ENCODE data around the gene GNE. TPM values are rescaled to one million over a fixed set of nuclear protein-coding genes. Genes with fewer than 3 reads are reported as not detected.
"Not testable (repeated sequence)": the region's sequence is repeated elsewhere in the genome, so short reads cannot be mapped to it uniquely, and the experiment has no call there.

Gene GNE
- total RNA-seq, 6 experiments from 2014 or later = 45.4 to 133 (median 76.5) TPM

DNA sequence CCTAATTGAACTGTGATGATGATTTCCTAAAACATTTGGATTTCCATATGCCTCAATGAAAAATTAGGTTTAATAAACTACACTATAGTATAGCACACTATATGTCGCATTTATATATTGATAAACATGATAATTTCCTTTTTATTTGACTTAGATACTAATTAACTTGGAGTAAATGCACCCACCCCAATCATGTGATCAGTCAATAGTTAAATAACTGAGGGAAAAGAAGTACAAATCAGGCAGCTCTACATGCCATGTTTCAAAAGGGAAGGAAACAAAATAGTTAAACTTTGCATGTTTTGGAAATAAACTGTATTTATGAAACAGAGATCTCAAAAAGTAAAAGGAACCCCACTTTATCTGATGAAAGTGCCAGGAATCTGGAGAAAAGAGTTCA lies 18.0 kb upstream of the GNE start:
- WGBS (ENCODE audit: insufficient coverage, low coverage, low lambda C conversion rate, missing lambda C conversion rate) = 27% methylated on average over 1 of the region's 1 CpG
- ATAC-seq (peak; percentile 31 to 59 (median 42)), DNase-seq (no peak)
- Histone ChIP-seq H3K27ac (peak overlapping the region in 2 of 3 donors; percentile 48 to 61), H3K36me3 (no peaks in the 10 kb centered on the region), H3K9me3 (no peaks in the 10 kb centered on the region), H3K4me3 (peak overlapping the region; percentile 30 to 56 (median 53)), H3K27me3 (no peaks in the 10 kb centered on the region), H3K4me1 (peaks cover 0 to 8% (median 4%) of the 10 kb centered on the region in 4 donors)
- TF ChIP-seq POLR2A (IDR thresholded peaks at IDR 0.05) = no peak
- TF ChIP-seq, protein P1, sequence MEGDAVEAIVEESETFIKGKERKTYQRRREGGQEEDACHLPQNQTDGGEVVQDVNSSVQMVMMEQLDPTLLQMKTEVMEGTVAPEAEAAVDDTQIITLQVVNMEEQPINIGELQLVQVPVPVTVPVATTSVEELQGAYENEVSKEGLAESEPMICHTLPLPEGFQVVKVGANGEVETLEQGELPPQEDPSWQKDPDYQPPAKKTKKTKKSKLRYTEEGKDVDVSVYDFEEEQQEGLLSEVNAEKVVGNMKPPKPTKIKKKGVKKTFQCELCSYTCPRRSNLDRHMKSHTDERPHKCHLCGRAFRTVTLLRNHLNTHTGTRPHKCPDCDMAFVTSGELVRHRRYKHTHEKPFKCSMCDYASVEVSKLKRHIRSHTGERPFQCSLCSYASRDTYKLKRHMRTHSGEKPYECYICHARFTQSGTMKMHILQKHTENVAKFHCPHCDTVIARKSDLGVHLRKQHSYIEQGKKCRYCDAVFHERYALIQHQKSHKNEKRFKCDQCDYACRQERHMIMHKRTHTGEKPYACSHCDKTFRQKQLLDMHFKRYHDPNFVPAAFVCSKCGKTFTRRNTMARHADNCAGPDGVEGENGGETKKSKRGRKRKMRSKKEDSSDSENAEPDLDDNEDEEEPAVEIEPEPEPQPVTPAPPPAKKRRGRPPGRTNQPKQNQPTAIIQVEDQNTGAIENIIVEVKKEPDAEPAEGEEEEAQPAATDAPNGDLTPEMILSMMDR (IDR thresholded peaks at IDR 0.05) = no peak
- intact Hi-C loops (cut with DNase I) = no loop called here

DNA sequence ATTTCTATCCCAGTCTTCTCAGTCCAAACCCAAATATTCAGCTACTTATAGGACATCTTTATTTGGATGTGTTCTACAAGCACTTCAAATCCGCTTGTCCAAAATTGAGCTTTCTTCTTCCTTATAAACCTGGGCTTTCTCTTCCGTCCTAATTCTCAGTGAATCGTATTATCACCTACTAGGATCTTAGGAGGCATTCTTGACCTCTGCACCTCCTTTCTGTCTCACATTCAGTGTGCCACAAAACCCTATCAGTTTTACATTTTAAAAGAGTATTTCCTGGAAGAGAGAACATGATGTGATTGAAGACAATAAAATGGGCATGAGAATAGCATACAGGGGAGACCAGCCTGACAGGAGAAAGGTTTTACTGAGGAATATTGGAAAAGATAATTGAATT lies 16.8 kb upstream of the GNE start:
- intact Hi-C loops (cut with DNase I) = no loop called here
- WGBS (ENCODE audit: insufficient coverage, low coverage, low lambda C conversion rate, missing lambda C conversion rate) = 88% methylated on average over 3 of the region's 3 CpGs
- Histone ChIP-seq H3K4me3 (peak overlapping the region in 1 of 3 donors; percentile 53), H3K27ac (no peak overlapping the region), H3K27me3 (no peaks in the 10 kb centered on the region), H3K4me1 (peaks cover 0 to 8% (median 4%) of the 10 kb centered on the region in 4 donors), H3K9me3 (no peaks in the 10 kb centered on the region), H3K36me3 (no peaks in the 10 kb centered on the region)
- no peak for DNase-seq
- ATAC-seq = no peak
- TF ChIP-seq, protein P1 (IDR thresholded peaks at IDR 0.05) = no peak
- TF ChIP-seq POLR2A (IDR thresholded peaks at IDR 0.05) = no peak

DNA sequence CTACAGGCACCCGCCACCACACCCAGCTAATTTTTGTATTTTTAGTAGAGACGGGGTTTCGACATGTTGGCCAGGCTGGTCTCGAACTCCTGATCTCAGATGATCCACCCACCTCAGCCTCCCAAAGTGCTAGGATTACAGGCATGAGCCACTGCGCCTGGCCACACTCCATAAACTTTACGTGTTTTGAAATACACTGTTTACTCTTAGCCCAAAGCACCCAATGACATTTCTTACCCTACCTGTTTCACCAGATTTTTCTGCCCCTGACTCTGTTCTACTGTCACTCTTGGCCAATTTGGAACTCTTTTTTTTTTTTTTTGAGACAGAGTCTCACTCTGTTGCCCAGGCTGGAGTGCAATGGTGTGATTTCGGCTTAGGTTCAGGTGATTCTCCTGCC lies 15.1 kb upstream of the GNE start:
- H3K27me3 ChIP-seq; H3K4me1 ChIP-seq; intact Hi-C loops (cut with DNase I); H3K9me3 ChIP-seq; H3K36me3 ChIP-seq; H3K4me3 ChIP-seq: not testable (repeated sequence)
- H3K27ac ChIP-seq = peak overlapping the region in 2 of 3 donors; percentile 60 to 65
- DNase-seq (peak in 2 of 3 donors; percentile 35 to 75), ATAC-seq (peak; percentile 85 to 89 (median 86))
- 53% methylated on average over 5 of the region's 7 CpGs for WGBS (ENCODE audit: insufficient coverage, low coverage, low lambda C conversion rate, missing lambda C conversion rate)

DNA sequence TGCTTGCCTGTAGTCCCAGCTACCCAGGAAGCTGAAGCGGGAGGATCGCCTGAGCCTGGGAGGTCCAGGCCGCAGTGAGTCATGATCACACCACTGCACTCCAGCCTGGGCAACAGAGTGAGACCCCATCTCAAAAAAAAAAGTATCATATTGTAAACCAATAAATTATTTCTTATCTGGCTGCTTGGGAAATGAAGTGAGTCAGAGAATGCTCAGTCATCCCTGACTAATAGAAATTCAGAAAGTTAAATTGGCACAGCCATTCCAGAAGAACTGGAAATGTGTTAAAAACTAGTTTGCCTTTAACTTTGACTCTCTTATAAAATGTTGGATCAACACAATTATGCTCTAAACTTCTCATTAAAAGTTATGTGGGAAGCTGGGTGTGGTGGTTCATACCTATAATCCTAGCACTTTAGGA lies 9.8 kb upstream of the GNE start:
- DNase-seq (no peak), ATAC-seq (no peak)
- Histone ChIP-seq H3K27me3 (no peaks in the 10 kb centered on the region), H3K36me3 (no peaks in the 10 kb centered on the region), H3K4me3 (no peak overlapping the region), H3K4me1 (peaks cover 0 to under 1% (median under 1%) of the 10 kb centered on the region in 4 donors), H3K9me3 (no peaks in the 10 kb centered on the region), H3K27ac (no peak overlapping the region)
- intact Hi-C loops (cut with DNase I) = loop anchor here in 1 of 2 donors (10.0 kb wide), 1 partner anchor 57 kb away; no protein-coding TSS in a partner anchor
- no peak for TF ChIP-seq POLR2A (IDR thresholded peaks at IDR 0.05)
- TF ChIP-seq, protein P1 (IDR thresholded peaks at IDR 0.05) = no peak
- WGBS (ENCODE audit: insufficient coverage, low coverage, low lambda C conversion rate, missing lambda C conversion rate) = no CpG with 5 or more reads among the region's 3 CpGs

DNA sequence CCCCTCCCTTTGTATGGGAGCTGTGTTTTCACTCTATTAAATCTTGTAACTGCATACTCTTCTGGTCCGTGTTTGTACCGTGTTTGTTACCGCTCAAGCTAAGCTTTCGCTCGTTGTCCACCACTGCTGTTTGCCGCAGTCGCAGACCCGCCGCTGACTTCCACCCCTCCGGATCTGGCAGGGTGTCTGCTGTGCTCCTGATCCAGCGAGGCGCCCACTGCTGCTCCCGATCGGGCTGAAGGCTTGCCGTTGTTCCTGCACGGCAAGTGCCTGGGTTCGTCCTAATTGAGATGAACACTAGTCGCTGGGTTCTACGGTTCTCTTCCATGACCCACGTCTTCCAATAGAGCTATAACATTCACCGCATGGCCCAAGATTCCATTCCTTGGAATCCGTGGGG lies 6.6 kb upstream of the GNE start:
- ATAC-seq (no peak), DNase-seq (no peak)
- no peaks in the 10 kb centered on the region for H3K36me3 ChIP-seq
- TF ChIP-seq, protein P1 (IDR thresholded peaks at IDR 0.05) = no peak
- no peak for TF ChIP-seq POLR2A (IDR thresholded peaks at IDR 0.05)
- no peak overlapping the region for H3K4me3 ChIP-seq
- H3K27me3 ChIP-seq = no peaks in the 10 kb centered on the region
- H3K4me1 ChIP-seq = no peaks in the 10 kb centered on the region
- H3K27ac ChIP-seq = no peak overlapping the region
- H3K9me3 ChIP-seq = no peaks in the 10 kb centered on the region
- intact Hi-C loops (cut with DNase I) = loop anchor here in 1 of 2 donors (10.0 kb wide), 1 partner anchor 60 kb away; no protein-coding TSS in a partner anchor
- WGBS (ENCODE audit: insufficient coverage, low coverage, low lambda C conversion rate, missing lambda C conversion rate) = over 99% methylated on average over 16 of the region's 22 CpGs
